ENCODE data around the gene RPL32. TPM values are rescaled to one million over a fixed set of nuclear protein-coding genes. Genes with fewer than 3 reads are reported as not detected.
A peak's percentile ranks its signal among the peaks of the same experiment; 100 is the strongest.
"Not testable (repeated sequence)": the region's sequence is repeated elsewhere in the genome, so short reads cannot be mapped to it uniquely, and the experiment has no call there.

RPL32 gene
- total RNA-seq, 1 donor from 2014 or later = 1,964 TPM

DNA sequence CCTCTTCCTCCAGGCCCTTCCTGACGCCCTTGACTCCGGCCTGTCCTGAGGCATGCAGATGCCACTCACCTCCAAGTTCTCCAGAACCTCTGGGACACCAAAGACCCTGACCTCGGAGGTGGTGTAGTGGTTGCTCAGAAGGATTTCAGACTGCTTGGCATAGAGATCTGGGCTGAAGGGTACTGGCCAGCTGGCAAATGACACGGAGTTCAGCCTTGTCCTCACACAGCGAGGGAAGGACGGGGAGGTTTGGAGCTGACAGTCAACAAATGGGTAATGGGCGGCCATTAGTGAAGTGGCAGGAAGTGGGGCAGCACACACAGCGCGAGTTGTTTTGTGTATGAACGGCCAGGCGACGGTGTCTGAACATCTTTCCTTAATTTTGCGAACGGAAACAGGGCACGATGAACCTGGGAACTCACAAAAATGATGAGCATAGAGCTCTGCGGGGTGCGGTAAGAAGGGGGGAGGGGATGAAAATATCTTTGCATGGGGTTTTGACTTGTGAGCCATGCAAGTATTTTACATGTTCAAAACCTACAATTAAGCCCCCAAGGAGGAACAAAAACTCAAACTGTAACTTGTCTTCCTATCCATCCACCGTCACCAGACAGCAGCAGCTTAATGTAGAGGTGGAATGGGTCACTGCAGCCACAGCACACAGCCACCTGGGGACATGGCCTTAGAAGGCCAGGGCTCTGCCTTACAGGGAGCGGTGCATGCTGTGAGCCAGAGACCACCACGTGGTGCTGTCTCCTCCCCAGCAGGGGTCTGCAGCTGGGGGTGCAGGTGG, 43.6 kb upstream of the RPL32 start:
- no peak overlapping the region for H3K4me3 Mint-ChIP-seq

DNA sequence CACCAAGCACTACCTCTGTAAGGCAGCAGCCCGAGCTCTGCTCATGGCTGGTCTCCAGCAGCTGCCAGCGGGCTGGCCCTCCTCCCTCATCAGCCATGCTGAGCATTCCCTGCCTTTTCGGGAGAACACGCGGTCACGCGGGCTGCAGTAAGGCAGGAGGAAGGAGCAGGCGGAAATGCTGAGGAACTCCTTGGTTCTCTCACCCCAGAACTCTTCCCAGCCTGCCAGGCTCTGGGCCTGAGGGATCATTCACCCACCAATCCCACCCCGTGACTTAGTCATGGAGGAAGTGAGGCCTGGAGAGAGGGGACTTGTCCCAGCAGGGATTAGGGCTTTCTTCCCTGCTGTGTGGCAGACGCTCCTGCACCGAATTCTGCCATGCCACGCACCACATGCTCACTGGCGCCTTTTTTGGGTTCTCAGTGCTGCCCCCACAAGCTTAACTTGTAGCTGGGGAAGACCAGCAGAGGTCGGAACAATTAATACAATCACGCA, 42.9 kb upstream of the RPL32 start:
- Mint-ChIP-seq H3K36me3 (no peaks in the 10 kb centered on the region), H3K4me1 (ENCODE audit: unreplicated experiment) (peaks cover 6% of the 10 kb centered on the region), H3K9me3 (no peaks in the 10 kb centered on the region), H3K27me3 (peaks cover 20% of the 10 kb centered on the region), H3K4me3 (no peak overlapping the region), H3K27ac (no peak overlapping the region)
- TF ChIP-seq, protein P1, sequence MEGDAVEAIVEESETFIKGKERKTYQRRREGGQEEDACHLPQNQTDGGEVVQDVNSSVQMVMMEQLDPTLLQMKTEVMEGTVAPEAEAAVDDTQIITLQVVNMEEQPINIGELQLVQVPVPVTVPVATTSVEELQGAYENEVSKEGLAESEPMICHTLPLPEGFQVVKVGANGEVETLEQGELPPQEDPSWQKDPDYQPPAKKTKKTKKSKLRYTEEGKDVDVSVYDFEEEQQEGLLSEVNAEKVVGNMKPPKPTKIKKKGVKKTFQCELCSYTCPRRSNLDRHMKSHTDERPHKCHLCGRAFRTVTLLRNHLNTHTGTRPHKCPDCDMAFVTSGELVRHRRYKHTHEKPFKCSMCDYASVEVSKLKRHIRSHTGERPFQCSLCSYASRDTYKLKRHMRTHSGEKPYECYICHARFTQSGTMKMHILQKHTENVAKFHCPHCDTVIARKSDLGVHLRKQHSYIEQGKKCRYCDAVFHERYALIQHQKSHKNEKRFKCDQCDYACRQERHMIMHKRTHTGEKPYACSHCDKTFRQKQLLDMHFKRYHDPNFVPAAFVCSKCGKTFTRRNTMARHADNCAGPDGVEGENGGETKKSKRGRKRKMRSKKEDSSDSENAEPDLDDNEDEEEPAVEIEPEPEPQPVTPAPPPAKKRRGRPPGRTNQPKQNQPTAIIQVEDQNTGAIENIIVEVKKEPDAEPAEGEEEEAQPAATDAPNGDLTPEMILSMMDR (conservative IDR thresholded peaks at IDR 0.05) = no peak
- no peak for DNase-seq (ENCODE audit: extremely low spot score, unreplicated experiment)

More for the DNA sequence above, 43.6 kb upstream of the RPL32 start:
- no peak for DNase-seq (ENCODE audit: extremely low spot score, unreplicated experiment)
- Mint-ChIP-seq H3K27me3 (peaks cover 23% of the 10 kb centered on the region), H3K9me3 (no peaks in the 10 kb centered on the region), H3K27ac (no peak overlapping the region), H3K36me3 (no peaks in the 10 kb centered on the region), H3K4me1 (ENCODE audit: unreplicated experiment) (peaks cover 5% of the 10 kb centered on the region)
- TF ChIP-seq, protein P1 (conservative IDR thresholded peaks at IDR 0.05) = no peak

DNA sequence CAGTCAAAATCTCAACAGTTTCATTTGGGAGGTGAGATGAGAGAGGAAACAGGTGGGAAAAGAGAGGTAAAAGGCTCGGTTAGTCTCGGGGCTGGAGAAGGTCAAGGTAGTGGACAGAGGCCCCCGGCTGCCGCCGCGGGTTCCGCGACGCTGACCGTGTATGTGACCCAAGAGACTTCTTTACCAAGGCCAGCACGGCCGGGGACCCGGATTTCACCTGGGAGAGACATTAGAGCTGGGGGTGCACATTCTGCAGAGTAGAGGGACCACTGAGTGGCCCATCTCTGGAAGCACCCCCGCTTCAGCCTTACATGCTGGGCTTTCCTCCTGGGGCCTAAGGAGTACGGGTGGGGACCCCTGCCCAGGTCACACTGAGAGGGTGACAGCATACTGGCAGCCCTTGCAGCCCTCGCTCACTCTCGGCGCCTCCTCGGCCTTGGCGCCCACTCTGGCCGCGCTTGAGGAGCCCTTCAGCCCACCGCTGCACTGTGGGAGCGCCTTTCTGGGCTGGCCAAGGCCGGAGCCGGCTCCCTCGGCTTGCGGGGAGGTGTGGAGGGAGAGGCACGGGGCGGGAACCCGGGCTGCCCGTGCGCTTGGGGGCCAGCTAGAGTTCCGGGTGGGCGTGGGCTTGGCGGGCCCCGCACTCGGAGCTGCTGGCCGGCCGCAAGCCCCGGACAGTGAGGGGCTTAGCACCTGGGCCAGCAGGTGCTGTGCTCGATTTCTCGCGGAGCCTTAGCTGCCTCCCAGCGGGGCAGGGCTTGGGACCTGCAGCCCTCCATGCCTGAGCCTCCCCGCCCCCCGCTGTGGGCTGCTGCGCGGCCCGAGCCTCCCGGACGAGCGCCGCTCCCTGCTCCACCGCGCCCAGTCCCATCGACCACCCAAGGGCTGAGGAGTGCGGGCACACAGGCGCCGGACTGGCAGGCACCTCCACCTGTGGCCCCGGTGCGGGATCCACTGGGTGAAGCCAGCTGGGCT, 41.3 kb upstream of the RPL32 start:
- no peak overlapping the region for H3K27ac Mint-ChIP-seq
- peaks cover 15% of the 10 kb centered on the region for H3K27me3 Mint-ChIP-seq
- DNase-seq (ENCODE audit: extremely low spot score, unreplicated experiment) = no peak
- peaks cover 16% of the 10 kb centered on the region for H3K4me1 Mint-ChIP-seq (ENCODE audit: unreplicated experiment)
- H3K4me3 Mint-ChIP-seq = no peak overlapping the region
- H3K36me3 Mint-ChIP-seq = no peaks in the 10 kb centered on the region
- no peaks in the 10 kb centered on the region for H3K9me3 Mint-ChIP-seq
- TF ChIP-seq, protein P1 (conservative IDR thresholded peaks at IDR 0.05) = no peak

DNA sequence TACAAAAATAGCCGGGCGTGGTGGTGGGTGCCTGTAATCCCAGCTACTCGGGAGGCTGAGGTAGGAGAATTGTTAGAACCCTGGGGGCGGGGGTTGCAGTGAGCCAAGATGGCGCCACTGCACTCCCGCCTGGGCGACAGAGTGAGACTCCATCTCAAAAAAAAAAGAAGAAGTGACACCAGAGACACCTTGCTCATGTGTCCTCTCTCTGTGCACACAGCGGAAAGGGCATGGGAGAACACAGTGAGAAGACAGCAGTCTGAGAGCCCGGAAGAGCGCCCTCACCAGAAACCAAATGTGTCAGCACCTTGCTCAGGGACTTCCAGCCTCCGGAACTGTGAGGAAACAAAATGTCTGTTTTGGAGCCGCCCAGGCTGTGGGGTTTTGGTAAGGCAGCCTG, 40.5 kb upstream of the RPL32 start:
- not testable (repeated sequence) for DNase-seq (ENCODE audit: extremely low spot score, unreplicated experiment); H3K9me3 Mint-ChIP-seq; H3K27ac Mint-ChIP-seq; H3K27me3 Mint-ChIP-seq; H3K36me3 Mint-ChIP-seq; H3K4me3 Mint-ChIP-seq
- peaks cover 16% of the 10 kb centered on the region for H3K4me1 Mint-ChIP-seq (ENCODE audit: unreplicated experiment)

DNA sequence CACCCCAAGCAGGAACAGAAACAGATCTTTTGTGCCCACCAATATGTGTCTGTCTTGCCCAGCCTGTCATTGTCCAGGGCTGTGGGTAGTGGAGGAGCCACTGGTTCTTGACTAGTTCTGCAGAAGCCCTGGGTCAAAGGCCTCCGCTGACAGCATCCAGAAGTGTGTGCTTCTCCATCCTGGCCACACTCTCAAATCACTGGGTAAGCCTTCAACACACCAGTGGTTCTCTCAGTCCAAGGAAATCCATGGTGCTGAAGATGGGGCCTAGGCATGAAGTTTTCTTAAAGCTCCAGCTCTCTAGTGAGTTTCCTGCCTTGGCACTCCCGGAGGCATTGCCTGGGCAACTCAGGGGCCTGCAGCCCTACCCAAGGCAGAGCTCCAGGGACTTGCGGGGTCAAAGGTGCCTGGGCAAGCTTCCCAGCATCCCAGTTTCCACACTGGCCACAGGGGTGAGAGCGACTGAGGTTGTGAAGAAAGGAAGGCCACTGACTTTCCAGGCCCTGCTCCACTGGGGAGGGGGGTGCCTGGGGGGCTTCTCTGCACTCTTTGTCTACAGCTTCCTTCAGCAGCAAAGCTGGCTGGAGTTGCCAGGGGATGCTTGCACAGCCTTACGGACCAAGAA, 37.9 kb upstream of the RPL32 start:
- Mint-ChIP-seq H3K27me3 (peaks cover 7% of the 10 kb centered on the region), H3K4me1 (ENCODE audit: unreplicated experiment) (peaks cover 11% of the 10 kb centered on the region), H3K27ac (no peak overlapping the region), H3K36me3 (no peaks in the 10 kb centered on the region), H3K9me3 (no peaks in the 10 kb centered on the region), H3K4me3 (peak overlapping the region; percentile 45)
- no peak for DNase-seq (ENCODE audit: extremely low spot score, unreplicated experiment)
- TF ChIP-seq, protein P1 (conservative IDR thresholded peaks at IDR 0.05) = no peak

DNA sequence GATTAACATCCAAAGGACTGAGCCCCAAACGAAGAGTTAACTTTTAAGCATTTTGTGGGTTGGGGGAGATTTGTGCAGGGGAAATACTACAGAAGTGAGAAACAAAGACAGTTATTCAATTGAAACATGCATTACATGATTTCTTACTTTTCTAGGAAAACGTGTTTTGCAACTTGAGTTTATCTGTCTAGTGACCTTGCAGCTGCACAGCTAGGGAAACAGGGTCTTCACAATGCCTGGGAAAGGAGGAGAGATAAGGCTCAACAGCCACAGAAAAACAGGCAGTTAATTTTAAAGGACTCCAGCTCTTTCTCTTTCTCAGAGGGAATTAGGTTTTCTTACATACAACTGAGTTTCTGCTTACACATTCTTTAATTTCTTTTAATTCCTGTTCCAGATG, 37.4 kb upstream of the RPL32 start:
- not testable (repeated sequence) for H3K27ac Mint-ChIP-seq; H3K9me3 Mint-ChIP-seq; H3K27me3 Mint-ChIP-seq; H3K36me3 Mint-ChIP-seq; DNase-seq (ENCODE audit: extremely low spot score, unreplicated experiment)
- Mint-ChIP-seq H3K4me3 (peak overlapping the region; percentile 45), H3K4me1 (ENCODE audit: unreplicated experiment) (peaks cover 11% of the 10 kb centered on the region)
